Keratinocyte (primary cell): Measurements from ENCODE around the gene RBM46.

Experiments
- CTCF ChIP-seq, 3 experiments: IDR thresholded peaks in 1 of 3; conservative IDR thresholded peaks in 1 of 3; optimal IDR thresholded peaks in 1 of 3; 2 replicates in 2 of 3; 3 replicates in 1 of 3; pipeline versions ENCODE3 to v1.5.1; 2011; ENCODE audit warnings: low read length in 3 of 3, mild to moderate bottlenecking in 3 of 3, moderate library complexity in 2 of 3, control low read depth in 1 of 3, inconsistent platforms in 1 of 3; ENCODE audit not compliant: insufficient read depth in 2 of 3; ENCODE audit errors: extremely low read depth in 1 of 3
- EZH2 ChIP-seq: IDR thresholded peaks from one replicate; pipeline ENCODE4 v1.6.1; 2012; ENCODE audit warnings: inconsistent platforms, mild to moderate bottlenecking, low read length, moderate library complexity

- peak in 1 of 3 experiments; percentile 5 for TF ChIP-seq CTCF (optimal IDR thresholded peaks at IDR 0.05 in 1 of 3, IDR thresholded peaks at IDR 0.05 in 1 of 3, conservative IDR thresholded peaks at IDR 0.05 in 1 of 3; ENCODE audit: extremely low read depth in 1 of 3, insufficient read depth in 2 of 3, low read length in 3 of 3)
- TF ChIP-seq EZH2, result no peak
Observed at GRCh38 chr4:154744341-154744926, 36.6 kb upstream of the RBM46 start.
